ENCODE measurements around the gene LRRTM4.
"Not testable (repeated sequence)": the region's sequence is repeated elsewhere in the genome, so short reads cannot be mapped to it uniquely, and the experiment has no call there.

Gene LRRTM4

GRCh38 chr2:77210725-77211124 lies 311.5 kb downstream of the LRRTM4 start:
- Histone ChIP-seq H3K27ac (ENCODE audit: low read length) (no peak overlapping the region), H3K4me3 (ENCODE audit: low read depth in 1 of 2, low read length in 2 of 2) (no peak overlapping the region), H3K9me3 (ENCODE audit: control insufficient read depth in 1 of 2, low read length in 2 of 2) (no peaks in the 10 kb centered on the region), H3K36me3 (ENCODE audit: control insufficient read depth in 1 of 2, insufficient read depth in 2 of 2, low read length in 2 of 2) (no peaks in the 10 kb centered on the region), H3K4me1 (ENCODE audit: control insufficient read depth in 1 of 2, insufficient read depth in 2 of 2, low read length in 2 of 2) (no peaks in the 10 kb centered on the region), H3K27me3 (ENCODE audit: low read depth, low read length) (no peaks in the 10 kb centered on the region)

- Histone ChIP-seq H3K36me3 (ENCODE audit: control insufficient read depth in 1 of 2, insufficient read depth in 2 of 2, low read length in 2 of 2) (no peaks in the 10 kb centered on the region), H3K27me3 (ENCODE audit: low read depth, low read length) (no peaks in the 10 kb centered on the region), H3K9me3 (ENCODE audit: control insufficient read depth in 1 of 2, low read length in 2 of 2) (no peaks in the 10 kb centered on the region), H3K4me1 (ENCODE audit: control insufficient read depth in 1 of 2, insufficient read depth in 2 of 2, low read length in 2 of 2) (no peaks in the 10 kb centered on the region), H3K27ac (ENCODE audit: low read length) (no peak overlapping the region), H3K4me3 (ENCODE audit: low read depth in 1 of 2, low read length in 2 of 2) (no peak overlapping the region)
Measured at GRCh38 chr2:77207331-77207730, 314.8 kb downstream of the LRRTM4 start.

- no peaks in the 10 kb centered on the region for H3K27me3 ChIP-seq (ENCODE audit: low read depth, low read length)
- no peaks in the 10 kb centered on the region for H3K36me3 ChIP-seq (ENCODE audit: control insufficient read depth in 1 of 2, insufficient read depth in 2 of 2, low read length in 2 of 2)
- no peaks in the 10 kb centered on the region for H3K9me3 ChIP-seq (ENCODE audit: control insufficient read depth in 1 of 2, low read length in 2 of 2)
- no peak overlapping the region for H3K27ac ChIP-seq (ENCODE audit: low read length)
- H3K4me3 ChIP-seq (ENCODE audit: low read depth in 1 of 2, low read length in 2 of 2): no peak overlapping the region
- no peaks in the 10 kb centered on the region for H3K4me1 ChIP-seq (ENCODE audit: control insufficient read depth in 1 of 2, insufficient read depth in 2 of 2, low read length in 2 of 2)
Measured at GRCh38 chr2:77201755-77202154, 320.4 kb downstream of the LRRTM4 start.

GRCh38 chr2:77199411-77199810 lies 322.8 kb downstream of the LRRTM4 start:
- Histone ChIP-seq H3K4me1 (ENCODE audit: control insufficient read depth in 1 of 2, insufficient read depth in 2 of 2, low read length in 2 of 2) (no peaks in the 10 kb centered on the region), H3K36me3 (ENCODE audit: control insufficient read depth in 1 of 2, insufficient read depth in 2 of 2, low read length in 2 of 2) (no peaks in the 10 kb centered on the region), H3K4me3 (ENCODE audit: low read depth in 1 of 2, low read length in 2 of 2) (no peak overlapping the region), H3K27me3 (ENCODE audit: low read depth, low read length) (no peaks in the 10 kb centered on the region), H3K27ac (ENCODE audit: low read length) (no peak overlapping the region), H3K9me3 (ENCODE audit: control insufficient read depth in 1 of 2, low read length in 2 of 2) (no peaks in the 10 kb centered on the region)

- no peaks in the 10 kb centered on the region for H3K27me3 ChIP-seq (ENCODE audit: low read depth, low read length)
Measured at GRCh38 chr2:77193858-77194448, 328.2 kb downstream of the LRRTM4 start.

GRCh38 chr2:77192811-77193289 lies 329.3 kb downstream of the LRRTM4 start:
- H3K4me3 ChIP-seq (ENCODE audit: low read depth in 1 of 2, low read length in 2 of 2): no peak overlapping the region
- H3K27ac ChIP-seq (ENCODE audit: low read length): no peak overlapping the region
- no peaks in the 10 kb centered on the region for H3K4me1 ChIP-seq (ENCODE audit: control insufficient read depth in 1 of 2, insufficient read depth in 2 of 2, low read length in 2 of 2)
- no peaks in the 10 kb centered on the region for H3K27me3 ChIP-seq (ENCODE audit: low read depth, low read length)
- H3K9me3 ChIP-seq (ENCODE audit: control insufficient read depth in 1 of 2, low read length in 2 of 2): no peaks in the 10 kb centered on the region
- H3K36me3 ChIP-seq (ENCODE audit: control insufficient read depth in 1 of 2, insufficient read depth in 2 of 2, low read length in 2 of 2): no peaks in the 10 kb centered on the region

More at GRCh38 chr2:77193858-77194448, 328.2 kb downstream of the LRRTM4 start:
- Histone ChIP-seq H3K4me3 (ENCODE audit: low read depth in 1 of 2, low read length in 2 of 2) (no peak overlapping the region), H3K9me3 (ENCODE audit: control insufficient read depth in 1 of 2, low read length in 2 of 2) (no peaks in the 10 kb centered on the region), H3K36me3 (ENCODE audit: control insufficient read depth in 1 of 2, insufficient read depth in 2 of 2, low read length in 2 of 2) (no peaks in the 10 kb centered on the region), H3K27ac (ENCODE audit: low read length) (no peak overlapping the region), H3K4me1 (ENCODE audit: control insufficient read depth in 1 of 2, insufficient read depth in 2 of 2, low read length in 2 of 2) (no peaks in the 10 kb centered on the region)

GRCh38 chr2:77191665-77192064 lies 330.5 kb downstream of the LRRTM4 start:
- Histone ChIP-seq H3K27me3 (ENCODE audit: low read depth, low read length) (no peaks in the 10 kb centered on the region), H3K27ac (ENCODE audit: low read length) (no peak overlapping the region), H3K4me1 (ENCODE audit: control insufficient read depth in 1 of 2, insufficient read depth in 2 of 2, low read length in 2 of 2) (no peaks in the 10 kb centered on the region), H3K4me3 (ENCODE audit: low read depth in 1 of 2, low read length in 2 of 2) (no peak overlapping the region), H3K9me3 (ENCODE audit: control insufficient read depth in 1 of 2, low read length in 2 of 2) (no peaks in the 10 kb centered on the region), H3K36me3 (ENCODE audit: control insufficient read depth in 1 of 2, insufficient read depth in 2 of 2, low read length in 2 of 2) (no peaks in the 10 kb centered on the region)

GRCh38 chr2:77190721-77191346 lies 331.3 kb downstream of the LRRTM4 start:
- Histone ChIP-seq H3K4me3 (ENCODE audit: low read depth in 1 of 2, low read length in 2 of 2) (no peak overlapping the region), H3K4me1 (ENCODE audit: control insufficient read depth in 1 of 2, insufficient read depth in 2 of 2, low read length in 2 of 2) (no peaks in the 10 kb centered on the region), H3K27me3 (ENCODE audit: low read depth, low read length) (no peaks in the 10 kb centered on the region), H3K9me3 (ENCODE audit: control insufficient read depth in 1 of 2, low read length in 2 of 2) (no peaks in the 10 kb centered on the region), H3K36me3 (ENCODE audit: control insufficient read depth in 1 of 2, insufficient read depth in 2 of 2, low read length in 2 of 2) (no peaks in the 10 kb centered on the region), H3K27ac (ENCODE audit: low read length) (no peak overlapping the region)

GRCh38 chr2:77185052-77185451 lies 337.1 kb downstream of the LRRTM4 start:
- Histone ChIP-seq H3K27me3 (ENCODE audit: low read depth, low read length) (no peaks in the 10 kb centered on the region), H3K36me3 (ENCODE audit: control insufficient read depth in 1 of 2, insufficient read depth in 2 of 2, low read length in 2 of 2) (no peaks in the 10 kb centered on the region), H3K4me3 (ENCODE audit: low read depth in 1 of 2, low read length in 2 of 2) (no peak overlapping the region), H3K9me3 (ENCODE audit: control insufficient read depth in 1 of 2, low read length in 2 of 2) (no peaks in the 10 kb centered on the region), H3K27ac (ENCODE audit: low read length) (no peak overlapping the region), H3K4me1 (ENCODE audit: control insufficient read depth in 1 of 2, insufficient read depth in 2 of 2, low read length in 2 of 2) (no peaks in the 10 kb centered on the region)

GRCh38 chr2:77179297-77179696 lies 342.9 kb downstream of the LRRTM4 start:
- Histone ChIP-seq H3K9me3 (ENCODE audit: control insufficient read depth in 1 of 2, low read length in 2 of 2) (no peaks in the 10 kb centered on the region), H3K4me1 (ENCODE audit: control insufficient read depth in 1 of 2, insufficient read depth in 2 of 2, low read length in 2 of 2) (no peaks in the 10 kb centered on the region), H3K27me3 (ENCODE audit: low read depth, low read length) (no peaks in the 10 kb centered on the region), H3K27ac (ENCODE audit: low read length) (no peak overlapping the region), H3K36me3 (ENCODE audit: control insufficient read depth in 1 of 2, insufficient read depth in 2 of 2, low read length in 2 of 2) (no peaks in the 10 kb centered on the region), H3K4me3 (ENCODE audit: low read depth in 1 of 2, low read length in 2 of 2) (no peak overlapping the region)

- H3K9me3 ChIP-seq (ENCODE audit: control insufficient read depth in 1 of 2, low read length in 2 of 2); H3K4me3 ChIP-seq (ENCODE audit: low read depth in 1 of 2, low read length in 2 of 2); H3K4me1 ChIP-seq (ENCODE audit: control insufficient read depth in 1 of 2, insufficient read depth in 2 of 2, low read length in 2 of 2); H3K36me3 ChIP-seq (ENCODE audit: control insufficient read depth in 1 of 2, insufficient read depth in 2 of 2, low read length in 2 of 2); H3K27me3 ChIP-seq (ENCODE audit: low read depth, low read length); H3K27ac ChIP-seq (ENCODE audit: low read length): not testable (repeated sequence)
Measured at GRCh38 chr2:77175266-77175780, 346.9 kb downstream of the LRRTM4 start.

GRCh38 chr2:77169426-77169825 lies 352.8 kb downstream of the LRRTM4 start:
- no peaks in the 10 kb centered on the region for H3K4me1 ChIP-seq (ENCODE audit: control insufficient read depth in 1 of 2, insufficient read depth in 2 of 2, low read length in 2 of 2)
- H3K9me3 ChIP-seq (ENCODE audit: control insufficient read depth in 1 of 2, low read length in 2 of 2): no peaks in the 10 kb centered on the region
- no peak overlapping the region for H3K27ac ChIP-seq (ENCODE audit: low read length)
- H3K4me3 ChIP-seq (ENCODE audit: low read depth in 1 of 2, low read length in 2 of 2): no peak overlapping the region
- no peaks in the 10 kb centered on the region for H3K36me3 ChIP-seq (ENCODE audit: control insufficient read depth in 1 of 2, insufficient read depth in 2 of 2, low read length in 2 of 2)
- H3K27me3 ChIP-seq (ENCODE audit: low read depth, low read length): no peaks in the 10 kb centered on the region
